ENCODE measurements around the gene UNK.
A peak's percentile ranks its signal among the peaks of the same experiment; 100 is the strongest.

- TF ChIP-seq CTCF (IDR thresholded peaks at IDR 0.05 in 8 of 11, conservative IDR thresholded peaks at IDR 0.05 in 3 of 11) = no peak
- peak in 2 of 3 donors; percentile 27 to 36 for TF ChIP-seq POLR2AphosphoS5 (IDR thresholded peaks at IDR 0.05)
- TF ChIP-seq POLR2A (IDR thresholded peaks at IDR 0.05) = no peak
Observed at GRCh38 chr17:75748706-75749105, 35.9 kb upstream of the UNK start.

All from spleen (tissue), 7 donors.